ENCODE data around the gene SNX1.

SNX1 gene

DNA sequence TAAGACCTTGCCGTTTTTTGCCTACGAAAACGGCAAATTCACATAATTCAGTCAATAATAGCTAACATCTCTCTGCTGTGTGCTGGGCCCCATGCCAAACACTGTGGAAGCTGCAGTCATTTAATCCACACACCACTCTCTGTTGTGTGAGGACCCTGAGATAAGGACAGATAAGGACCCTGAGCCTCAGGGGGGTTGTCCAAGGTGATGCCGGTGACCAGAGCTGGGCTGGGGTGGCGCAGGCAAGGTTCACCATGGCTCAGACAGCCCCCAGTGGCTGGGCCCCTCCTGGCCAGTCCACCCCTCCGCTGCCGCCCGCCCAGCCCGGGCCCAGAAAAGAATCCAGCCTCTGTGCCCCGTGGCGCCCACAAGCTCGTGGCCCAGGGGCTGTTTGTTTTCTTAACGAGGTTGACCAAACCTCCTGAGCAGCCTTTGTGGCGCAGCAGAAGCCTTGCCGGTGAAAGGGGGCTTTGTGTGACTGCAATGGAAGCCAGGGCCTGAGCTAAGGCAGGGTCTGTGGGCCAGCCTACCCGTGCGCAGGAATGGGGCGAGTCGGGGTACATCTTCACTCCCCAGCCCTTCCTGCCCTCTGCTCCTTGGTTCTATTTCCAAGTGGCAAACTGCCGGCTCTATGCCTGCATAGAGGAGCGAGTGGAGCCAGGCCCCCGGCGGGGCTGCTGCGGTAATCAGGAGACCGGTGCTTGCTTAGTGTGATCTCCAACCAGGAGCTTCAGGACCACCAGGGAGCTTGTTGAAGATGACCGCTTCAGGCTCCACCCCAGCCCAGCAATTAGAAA lies 51.3 kb downstream of the SNX1 start:
- no peak for DNase-seq

DNA sequence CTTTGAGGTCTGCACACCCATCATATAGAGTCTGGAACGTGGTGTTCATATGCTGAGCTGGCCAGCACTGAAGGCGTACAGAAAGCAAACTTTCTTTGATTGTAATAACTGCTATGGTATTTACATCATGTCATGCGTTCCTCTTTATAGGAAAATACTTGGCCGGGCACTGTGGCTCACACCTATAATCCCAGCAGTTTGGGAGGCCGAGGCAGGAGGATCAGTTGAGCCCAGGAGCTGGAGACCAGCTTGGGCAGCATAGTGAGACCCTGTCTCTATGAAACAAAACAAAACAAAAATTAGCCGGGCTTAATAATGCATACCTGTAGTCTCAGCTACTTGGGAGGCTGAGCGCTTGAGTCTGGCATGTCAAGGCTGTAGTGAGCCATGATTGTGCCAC lies 52.4 kb downstream of the SNX1 start:
- DNase-seq = no peak

DNA sequence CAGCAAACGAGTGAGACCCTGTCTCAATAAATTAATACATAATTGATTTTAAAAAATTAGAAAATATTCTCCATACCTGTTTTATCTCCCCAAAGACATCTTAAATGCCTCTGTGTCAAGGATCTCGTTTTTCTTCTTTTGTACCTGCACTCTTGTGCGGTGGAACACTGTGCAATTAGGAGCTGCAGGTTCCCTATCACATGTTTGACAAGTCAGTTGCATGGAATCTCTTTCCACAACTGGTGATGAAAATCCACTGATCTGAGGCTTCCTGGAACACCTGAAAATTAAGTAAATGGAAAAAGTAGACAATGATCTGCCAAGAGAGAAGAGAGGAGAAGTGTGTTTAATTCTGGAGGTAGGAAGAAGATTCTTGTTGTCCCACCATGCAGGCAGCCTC lies 52.8 kb downstream of the SNX1 start:
- DNase-seq = no peak

DNA sequence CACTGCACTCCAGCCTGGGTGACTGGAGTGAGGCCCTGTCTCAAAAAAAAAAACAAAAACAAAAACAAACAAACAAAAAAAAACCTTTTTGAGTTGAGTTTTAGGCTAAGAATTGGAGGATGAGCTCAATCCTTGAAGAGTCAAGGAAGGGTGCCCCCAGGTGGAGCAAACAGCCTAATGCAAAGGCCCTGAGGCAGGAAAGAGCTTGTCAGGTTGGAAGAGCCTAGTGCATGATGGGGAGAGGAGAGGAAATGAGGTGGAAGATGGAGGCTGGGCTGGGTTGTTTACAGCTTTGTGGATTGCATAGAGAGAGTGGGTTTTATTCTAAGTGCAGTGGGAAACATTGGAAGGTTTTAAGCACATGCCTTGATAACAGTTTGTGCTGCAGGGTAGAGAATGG lies 53.6 kb downstream of the SNX1 start:
- DNase-seq = no peak

DNA sequence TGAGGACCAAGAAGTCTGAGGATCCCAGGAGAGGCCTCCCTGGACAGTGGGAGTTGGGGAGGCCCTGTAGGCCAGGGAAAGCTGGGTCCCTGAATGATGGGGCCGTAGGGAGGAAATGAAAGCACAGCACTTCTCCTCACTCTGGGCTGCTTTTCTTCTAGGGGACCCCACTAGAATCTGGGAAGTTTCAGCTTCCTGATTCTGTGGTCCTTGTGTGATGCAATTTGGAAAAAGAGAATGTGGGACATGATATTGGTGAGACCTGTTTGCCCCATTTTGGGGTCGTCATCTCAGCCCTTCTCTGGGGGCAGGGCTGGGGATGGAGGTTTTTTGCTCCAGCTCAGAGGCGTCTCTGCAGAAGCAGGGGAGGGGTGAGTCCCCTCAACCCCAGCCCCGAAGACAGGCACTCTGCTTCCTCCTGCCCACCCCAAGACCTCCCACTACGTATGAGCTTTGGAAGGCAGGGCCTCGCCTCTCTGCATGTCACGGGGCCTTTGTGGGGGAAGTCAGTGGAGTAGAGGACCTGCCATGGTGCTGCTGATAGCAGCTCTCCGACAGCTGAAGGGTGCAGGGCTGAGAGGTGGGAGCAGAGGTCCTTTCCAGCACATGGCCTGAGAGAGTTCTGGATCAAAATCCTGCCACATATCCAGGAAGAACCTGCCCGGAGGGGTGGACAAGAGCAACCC lies 54.3 kb downstream of the SNX1 start:
- no peak for DNase-seq

DNA sequence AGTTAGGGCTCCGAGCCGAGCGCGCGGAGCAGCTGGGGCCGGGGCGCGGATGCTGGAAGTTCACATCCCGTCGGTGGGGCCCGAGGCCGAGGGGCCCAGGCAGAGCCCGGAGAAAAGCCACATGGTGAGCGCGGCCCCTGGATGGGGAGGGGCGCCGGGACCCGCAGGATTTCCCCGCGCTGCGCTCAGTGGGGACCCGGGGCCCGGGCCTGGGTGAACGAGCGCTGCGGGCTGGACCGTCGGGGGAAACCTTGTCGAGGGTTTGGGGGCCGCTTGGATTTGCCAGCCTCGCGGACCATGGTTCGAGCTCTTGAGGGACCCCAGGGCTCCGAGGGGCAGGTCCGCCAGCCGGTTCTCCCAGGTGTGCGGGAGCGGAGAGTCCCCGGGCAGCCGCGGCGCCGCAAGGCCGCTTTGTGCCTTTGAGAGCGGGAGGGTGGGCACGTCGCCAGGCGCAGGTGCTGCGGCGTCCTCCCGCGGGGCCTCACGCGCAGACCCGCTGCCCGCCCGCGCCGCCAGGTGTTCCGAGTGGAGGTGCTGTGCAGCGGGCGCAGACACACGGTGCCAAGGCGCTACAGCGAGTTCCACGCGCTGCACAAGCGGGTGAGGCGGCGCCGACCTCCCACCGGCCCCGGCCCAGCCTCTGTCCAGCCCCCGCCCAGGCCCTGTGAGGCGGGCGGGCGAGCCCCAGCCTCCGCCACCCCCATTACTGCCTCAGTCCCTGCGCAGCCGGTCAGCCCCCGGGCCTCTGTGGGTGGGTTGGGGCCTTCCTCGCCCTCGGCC lies 56.1 kb downstream of the SNX1 start, which contains the start of gene SNX22:
Gene SNX22, plus strand, starts transcription at position 5 of the 780 bp plus-strand sequence. Its CDS starts 45 bp downstream, at position 50.
- DNase-seq = no peak

DNA sequence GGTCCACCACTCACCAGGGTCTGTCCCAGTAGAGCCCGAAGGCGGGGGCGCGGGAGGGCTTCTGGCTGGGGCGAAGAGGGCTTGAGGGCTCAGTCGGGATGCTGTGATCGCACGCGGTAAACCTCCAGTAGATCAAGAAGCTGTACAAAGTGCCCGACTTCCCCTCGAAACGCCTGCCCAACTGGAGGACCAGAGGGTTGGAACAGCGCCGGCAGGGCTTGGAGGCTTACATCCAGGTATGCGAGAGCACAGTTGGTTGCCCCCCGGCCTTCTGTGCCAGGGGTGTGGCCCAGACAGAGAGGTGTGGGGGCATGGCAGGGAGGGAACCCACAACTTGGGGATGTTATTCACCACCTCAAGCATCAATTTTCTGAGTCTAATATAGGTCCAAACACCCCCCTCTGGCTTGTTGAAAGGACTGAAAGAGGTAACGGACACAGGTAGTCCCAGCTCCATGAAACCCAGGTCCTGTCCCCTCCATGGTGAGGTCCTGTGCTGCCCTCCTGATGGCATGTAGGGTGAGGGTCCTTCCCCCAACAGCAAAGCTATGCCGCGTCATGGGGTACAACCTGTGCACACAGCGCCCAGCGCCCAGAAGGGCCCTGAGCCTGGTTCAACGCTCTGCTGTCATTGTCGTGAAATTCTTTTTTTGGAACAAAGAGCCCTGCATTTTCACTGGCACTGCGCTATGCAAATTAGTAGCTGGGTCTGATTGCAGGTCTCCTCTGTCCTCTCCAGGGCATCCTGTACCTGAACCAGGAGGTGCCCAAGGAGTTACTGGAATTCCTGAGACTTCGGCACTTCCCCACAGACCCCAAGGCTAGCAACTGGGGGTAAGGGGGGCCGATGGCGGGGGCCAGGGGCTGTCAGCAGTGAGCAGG lies 57.0 kb downstream of the SNX1 start:
- DNase-seq = no peak

DNA sequence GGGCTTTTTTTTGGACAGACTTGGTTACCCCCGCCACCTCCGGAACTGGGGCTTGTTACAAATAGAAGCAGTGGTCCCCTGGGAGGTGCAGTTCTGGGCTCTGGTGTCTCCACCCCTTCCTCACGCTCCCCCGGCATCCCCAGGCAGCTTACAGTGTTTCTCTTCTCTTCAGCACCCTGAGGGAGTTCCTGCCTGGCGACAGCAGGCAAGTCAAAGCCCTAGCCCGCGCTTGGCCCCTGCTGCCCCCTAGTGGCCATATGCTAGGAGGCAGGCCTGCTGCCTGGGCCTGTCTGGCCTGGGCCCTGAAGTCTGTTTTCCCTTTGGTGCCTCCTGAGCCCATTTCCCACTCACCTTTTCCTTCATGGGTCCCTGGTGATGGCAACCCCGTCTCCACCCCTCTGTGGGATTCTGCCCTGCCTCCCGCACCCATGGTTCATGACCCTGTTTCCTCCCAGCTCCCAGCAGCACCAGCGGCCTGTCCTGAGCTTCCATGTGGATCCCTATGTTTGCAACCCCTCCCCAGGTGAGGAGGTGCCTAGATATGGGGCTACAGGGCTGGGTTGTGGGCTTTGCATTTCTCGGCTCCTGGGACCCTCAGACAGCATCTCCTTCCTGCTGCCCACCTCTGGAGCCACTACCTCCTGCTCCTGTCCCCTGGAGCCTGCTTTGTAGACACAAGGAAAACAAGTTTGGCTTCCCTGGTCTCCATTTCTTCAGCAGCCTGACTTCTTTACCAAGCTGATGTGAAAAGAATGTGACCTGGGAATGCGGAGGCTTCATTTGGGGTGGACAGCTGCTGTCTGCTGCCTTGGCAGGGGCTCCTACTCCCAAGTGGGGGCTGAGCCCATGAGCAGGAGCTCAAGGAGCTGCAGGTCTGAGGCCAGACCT lies 57.9 kb downstream of the SNX1 start:
- peak; percentile 53 for DNase-seq

DNA sequence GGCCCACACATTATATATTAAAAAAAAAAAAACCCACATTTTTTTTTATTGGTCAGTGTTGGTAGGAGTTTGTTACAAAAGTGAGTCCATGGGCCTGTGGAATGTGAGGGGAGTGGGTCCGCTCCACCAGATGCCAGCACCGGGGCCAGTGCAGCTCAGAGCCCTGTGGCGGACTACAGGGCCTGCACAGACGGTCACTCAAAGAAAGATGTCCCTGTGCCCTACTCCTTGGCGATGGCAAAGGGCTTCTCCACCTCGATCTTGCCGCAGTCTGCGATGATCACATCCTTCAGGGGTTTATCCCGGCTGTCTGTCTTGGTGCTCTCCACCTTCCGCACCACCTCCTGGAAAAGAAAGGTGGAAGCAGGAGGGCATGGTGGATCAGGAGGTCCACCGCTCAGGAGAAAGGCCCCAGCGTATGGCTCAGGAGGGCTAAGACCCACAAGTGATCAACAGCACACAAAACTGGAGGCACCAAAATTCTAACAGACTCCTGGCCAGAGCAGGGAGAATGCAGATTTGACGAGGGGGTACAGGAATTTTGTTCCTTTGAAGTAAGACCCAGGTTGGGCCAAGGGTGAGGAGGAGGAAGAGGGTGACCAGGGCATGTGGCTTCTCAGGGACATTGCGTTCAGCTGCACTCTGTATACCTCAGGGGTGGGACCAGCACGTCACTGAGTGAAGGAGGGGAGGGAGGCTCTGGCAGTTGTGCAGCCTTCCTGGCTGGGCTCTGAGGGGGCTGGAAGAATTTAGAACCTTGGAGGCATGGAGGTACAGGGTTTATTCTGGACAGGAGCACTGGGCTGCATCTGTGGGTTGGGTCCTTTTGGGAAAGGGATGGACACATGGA lies 60.2 kb downstream of the SNX1 start:
- no peak for DNase-seq

DNA sequence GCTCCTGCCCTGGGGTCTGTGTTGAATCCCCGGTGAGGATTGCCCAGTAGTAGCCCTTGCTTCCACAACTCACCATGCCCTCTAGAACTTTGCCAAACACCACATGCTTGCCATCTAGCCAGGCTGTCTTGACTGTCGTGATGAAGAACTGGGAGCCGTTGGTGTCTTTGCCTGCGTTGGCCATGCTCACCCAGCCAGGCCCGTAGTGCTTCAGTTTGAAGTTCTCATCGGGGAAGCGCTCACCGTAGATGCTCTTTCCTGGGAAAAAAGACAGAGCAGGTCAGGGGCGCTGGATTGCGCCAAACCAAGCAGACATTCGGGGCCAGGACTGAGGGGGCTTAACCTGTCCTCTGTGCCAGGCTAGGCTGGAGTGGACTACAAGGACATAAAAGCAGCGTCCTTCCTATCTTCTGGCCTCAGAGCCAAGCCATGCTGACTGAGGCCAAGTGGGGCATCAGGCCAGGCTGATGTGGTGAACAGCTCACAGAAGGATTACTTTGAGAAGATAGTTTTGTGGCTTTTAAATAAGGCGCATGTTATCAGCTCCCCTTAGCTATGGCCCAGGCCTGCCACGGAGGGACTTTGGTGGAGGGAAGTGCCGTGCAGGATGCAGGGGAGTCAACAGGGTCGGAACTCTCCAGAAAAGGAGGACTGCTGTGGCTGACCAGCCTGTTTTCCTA lies 61.0 kb downstream of the SNX1 start:
- no peak for DNase-seq

DNA sequence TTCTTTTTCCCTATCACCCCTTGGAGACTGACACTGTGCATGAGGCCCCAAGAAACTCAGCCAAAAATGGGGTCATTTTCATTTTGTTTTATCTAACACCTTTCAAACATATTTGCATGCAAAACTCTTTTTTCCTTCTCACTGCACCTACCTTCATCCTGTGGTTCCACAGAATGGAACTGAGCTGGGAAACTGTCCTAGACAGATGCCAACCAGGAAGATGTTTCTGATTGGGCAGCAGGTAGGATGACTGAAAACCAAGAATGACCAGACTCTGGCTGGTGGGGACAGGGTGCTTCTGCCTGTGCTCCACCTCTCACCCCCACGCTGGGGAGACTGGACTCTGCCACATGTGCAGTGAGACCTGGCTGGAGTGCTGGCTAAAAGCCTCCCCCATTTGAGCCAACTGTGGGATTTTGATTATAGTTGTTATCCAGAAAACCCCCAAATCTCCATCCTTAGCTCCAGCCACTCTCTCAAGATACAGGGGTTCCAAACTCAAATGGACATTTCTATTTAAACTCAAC lies 61.9 kb downstream of the SNX1 start:
- DNase-seq = no peak

DNA sequence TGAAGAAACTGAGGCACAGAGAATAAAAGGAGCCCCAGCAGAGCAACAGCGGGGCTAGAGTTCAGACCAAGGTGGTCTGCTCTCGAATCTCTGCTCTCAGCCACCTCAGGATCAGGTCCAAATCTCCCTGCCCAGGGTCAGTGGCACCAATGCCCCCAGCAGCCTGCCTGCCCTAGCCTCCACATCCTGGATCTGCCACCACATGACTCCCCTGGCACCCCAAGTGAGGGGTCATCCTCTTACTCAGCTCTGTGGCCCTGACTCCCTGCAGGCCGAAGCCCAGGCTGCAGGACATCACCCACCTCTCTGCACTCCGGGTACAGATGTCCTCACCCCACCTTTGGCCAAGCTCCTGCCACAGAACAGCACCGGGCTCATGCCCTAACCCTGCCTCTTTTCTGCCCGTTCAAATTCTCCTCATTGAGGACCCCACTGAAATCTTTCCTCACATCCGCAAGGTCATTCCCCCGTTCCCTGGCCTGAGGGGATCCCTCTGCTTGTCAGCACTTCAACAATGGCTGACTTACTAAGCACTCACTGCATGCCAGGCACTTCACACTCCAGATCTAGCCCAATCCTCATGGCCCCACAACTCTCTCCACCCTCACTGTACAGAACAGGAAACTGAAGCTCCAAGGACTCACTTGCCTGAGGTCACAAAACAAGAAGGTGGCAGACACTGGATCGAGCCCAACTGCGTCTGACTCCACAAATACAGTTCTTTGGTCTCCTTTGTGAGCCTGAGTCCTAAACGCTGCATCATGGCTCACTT lies 62.8 kb downstream of the SNX1 start:
- DNase-seq = no peak

DNA sequence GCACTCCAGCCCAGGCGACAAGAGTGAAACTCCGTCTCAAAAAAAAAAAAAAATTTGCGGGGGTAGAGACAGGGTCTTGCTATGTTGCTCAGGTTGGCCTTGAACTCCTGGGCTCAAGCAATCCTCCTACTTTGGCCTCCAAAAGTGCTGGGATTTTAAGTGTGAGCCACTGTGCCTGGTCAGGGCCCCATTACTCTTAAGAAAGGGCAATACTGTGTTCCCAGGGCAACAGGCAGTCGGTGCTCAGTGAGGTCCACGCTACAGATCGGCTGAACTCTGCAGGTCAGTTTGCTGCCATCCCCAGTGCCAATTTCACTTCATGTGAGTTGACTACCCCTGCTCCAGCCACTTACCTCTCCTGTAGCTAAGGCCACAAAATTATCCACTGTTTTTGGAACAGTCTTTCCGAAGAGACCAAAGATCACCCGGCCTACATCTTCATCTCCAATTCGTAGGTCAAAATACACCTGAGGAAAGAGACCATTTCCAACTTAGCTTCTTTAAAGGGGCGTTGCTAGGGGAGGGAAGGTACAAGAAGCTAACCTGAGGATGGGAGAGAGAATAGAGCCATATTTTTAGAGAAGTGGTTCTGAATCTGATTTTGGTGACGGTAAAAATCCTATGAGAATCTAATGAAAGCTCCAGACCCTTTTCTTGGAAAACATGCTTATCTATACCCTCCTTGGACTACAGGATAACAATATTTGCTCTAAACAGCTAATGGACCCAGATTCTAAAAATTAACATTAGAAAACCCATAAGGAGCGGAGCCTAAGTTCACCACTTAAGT lies 66.1 kb downstream of the SNX1 start:
- DNase-seq = no peak

DNA sequence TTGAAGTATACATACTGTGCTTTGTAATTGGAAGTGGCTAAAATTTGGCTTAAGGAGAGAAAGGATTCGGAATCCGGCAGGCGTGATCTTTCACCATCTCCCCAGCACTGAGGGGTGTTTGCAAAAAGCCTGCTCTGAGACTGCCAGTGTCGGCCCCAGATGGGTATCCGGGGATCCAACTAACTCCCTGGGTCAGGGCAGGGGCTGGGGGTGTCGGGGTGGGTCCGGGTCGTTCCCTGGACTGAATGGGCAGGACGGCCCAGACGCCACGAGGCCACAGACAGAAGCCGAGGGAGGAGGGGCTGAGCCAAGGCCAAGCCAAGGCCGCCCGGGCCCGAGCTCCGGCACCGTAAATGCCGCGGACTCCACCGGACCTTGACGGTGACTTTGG lies 66.7 kb downstream of the SNX1 start:
- no peak for DNase-seq

DNA sequence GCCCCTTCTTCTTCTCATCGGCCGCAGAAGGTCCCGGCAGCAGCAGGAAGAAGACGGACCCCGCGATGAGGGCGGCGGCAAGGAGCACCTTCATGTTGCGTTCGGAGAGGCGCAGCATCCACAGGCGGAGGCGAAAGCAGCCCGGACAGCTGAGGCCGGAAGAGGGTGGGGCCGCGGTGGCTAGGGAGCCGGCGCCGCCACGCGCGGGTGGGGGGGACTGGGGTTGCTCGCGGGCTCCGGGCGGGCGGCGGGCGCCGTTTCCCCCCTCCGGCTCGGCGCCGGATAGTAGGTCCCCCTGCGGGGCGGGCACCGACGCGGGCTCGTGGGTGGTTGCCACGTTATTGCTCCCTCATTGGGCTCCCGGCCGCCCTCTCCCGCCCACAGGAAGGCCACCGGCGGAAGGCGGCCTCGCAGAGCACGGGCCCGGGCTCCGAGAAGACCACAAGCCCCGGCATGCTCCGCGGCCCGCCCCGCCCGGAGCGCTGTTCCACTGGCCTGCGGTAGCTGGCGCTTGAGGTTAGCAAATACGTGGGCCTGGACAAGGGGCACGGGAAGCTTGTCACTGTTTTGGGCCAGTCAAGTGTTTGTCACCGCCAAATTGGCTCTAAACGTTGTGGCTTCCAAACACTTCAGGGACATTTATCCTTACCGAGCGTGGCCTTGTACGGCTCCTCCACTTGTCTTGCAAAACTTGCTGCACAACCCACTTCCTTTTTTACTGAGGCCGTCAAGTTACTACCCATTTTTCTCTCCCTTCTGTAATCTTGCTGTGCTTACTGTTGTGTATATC lies 67.3 kb downstream of the SNX1 start, which contains the start of gene PPIB:
Gene PPIB, minus strand, starts transcription at position 154 of the 790 bp plus-strand sequence. Its CDS starts 36 bp downstream, at position 118.
- DNase-seq = peak; percentile 95

DNA sequence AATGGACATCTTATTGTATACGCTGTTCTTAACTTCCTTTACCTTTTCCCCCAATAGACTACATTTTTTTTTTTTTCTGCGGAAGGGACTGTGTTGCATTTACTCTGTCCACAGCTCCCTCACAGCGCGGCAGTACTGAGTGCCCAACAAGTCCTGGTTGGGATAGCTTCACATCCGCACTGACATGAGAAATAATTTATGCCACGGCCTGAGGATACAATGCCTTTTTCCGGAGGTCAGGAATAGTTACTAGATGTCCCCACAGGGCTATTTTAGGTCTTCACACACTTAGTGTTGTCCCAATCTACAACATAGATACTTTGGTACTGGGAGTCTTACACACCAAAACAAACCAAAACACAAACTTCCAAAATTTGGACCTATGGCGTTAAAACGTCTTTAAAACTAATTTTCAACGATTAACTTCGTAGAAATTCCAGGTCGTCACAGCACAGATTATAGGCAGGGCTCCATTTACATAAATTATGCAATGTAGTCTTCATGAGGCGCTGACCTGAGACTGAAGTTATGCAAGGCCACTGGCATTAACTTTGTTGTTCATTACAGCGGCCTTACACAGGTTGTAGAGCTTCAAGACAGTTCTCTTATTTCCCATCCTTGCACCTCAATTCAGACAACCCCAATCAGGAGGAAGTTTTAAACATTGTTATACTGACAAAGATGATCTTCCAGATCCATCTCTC lies 68.0 kb downstream of the SNX1 start:
- DNase-seq = no peak
